Spleen (tissue), 11 donors: ENCODE measurements around the gene NISCH. TPM values are rescaled to one million over a fixed set of nuclear protein-coding genes. Genes with fewer than 3 reads are reported as not detected.

Experiments
- DNase-seq: peaks from one replicate; pipeline ENCODE4 v3.0.0-alpha.2; 2020
- H3K27ac ChIP-seq, 8 donors: fragments of 200-600 bp; sonication (generic) in 7 of 8; 1 replicate in 4 of 8; 2 replicates in 4 of 8; pipeline versions ENCODE4 v1.5.0 to v1.8.0; 2016 to 2021; ENCODE audit warnings: inconsistent platforms in 4 of 8, mild to moderate bottlenecking in 4 of 8, moderate library complexity in 1 of 8
- H3K27me3 ChIP-seq, 7 donors: fragments of 200-600 bp; sonication (generic) in 6 of 7; replicated peaks in 1 of 7; 1 replicate in 4 of 7; 2 replicates in 3 of 7; pipeline versions ENCODE4 v1.5.0 to v1.8.0; 2016 to 2021; ENCODE audit warnings: inconsistent platforms in 3 of 7, mild to moderate bottlenecking in 1 of 7
- H3K36me3 ChIP-seq, 6 donors: fragments of 200-600 bp; sonication (generic) in 5 of 6; 1 replicate in 4 of 6; 2 replicates in 2 of 6; pipeline versions ENCODE4 v1.5.0 to v1.8.0; 2016 to 2021; ENCODE audit warnings: inconsistent platforms in 2 of 6
- H3K4me1 ChIP-seq, 6 donors: fragments of 200-600 bp; sonication (generic) in 5 of 6; 1 replicate in 3 of 6; 2 replicates in 3 of 6; pipeline versions ENCODE4 v1.5.0 to v1.8.0; 2016 to 2021; ENCODE audit warnings: inconsistent platforms in 3 of 6
- H3K4me3 ChIP-seq, 8 donors: fragments of 200-600 bp; sonication (generic) in 7 of 8; 1 replicate in 4 of 8; 2 replicates in 4 of 8; pipeline versions ENCODE4 v1.5.0 to v1.8.0; 2016 to 2021; ENCODE audit warnings: inconsistent platforms in 4 of 8, mild to moderate bottlenecking in 4 of 8, moderate library complexity in 2 of 8
- H3K9me3 ChIP-seq, 8 donors: fragments of 200-600 bp; sonication (generic) in 7 of 8; 1 replicate in 4 of 8; 2 replicates in 4 of 8; pipeline versions ENCODE4 v1.5.0 to v1.8.0; 2016 to 2021; ENCODE audit warnings: inconsistent platforms in 4 of 8
- POLR2A ChIP-seq, 3 donors: fragments of 450-650 bp; IDR thresholded peaks; one replicate each; pipeline ENCODE4 v1.5.1; 2017; ENCODE audit warnings: antibody characterized with exemption in 3 of 3, mild to moderate bottlenecking in 1 of 3
- POLR2AphosphoS5 ChIP-seq, 3 donors: sonication (generic); formaldehyde crosslinking; IDR thresholded peaks; one replicate each; pipeline ENCODE4 v1.5.1; 2017; ENCODE audit warnings: antibody characterized with exemption in 3 of 3
- WGBS, 5 donors: extraction: QIAGEN DNeasy Blood & Tissue Kit in 3 of 5; methylation state at CpG; one replicate each; pipeline versions ENCODE4 v1.1.5 to v1.1.7; 2013 to 2018; 5-methylcytosine and 5-hydroxymethylcytosine counted together
- intact Hi-C: fragments of 100-400 bp; cut with DNase I; formaldehyde crosslinking; loops from one replicate; pipeline ENCODE4 v1.15.0; 2023; ENCODE audit warnings: low total_unique reads
- polyA plus RNA-seq, 3 donors: library from polyadenylated mRNA; stranded (reverse); fragments of 200-250 nt; gene quantifications; one replicate each; pipeline ENCODE4 v1.2.1, GENCODE V29; 2013
- total RNA-seq, 7 donors: library from RNA; depleted of rRNA in 3 of 7; stranded (reverse); fragments of >200 nt in 3 of 7; fragmentation: NEBNext Ultra II Directional in 4 of 7; extraction: Animal tissue kit (Norgen Biotek cat#: 25700) in 4 of 7; gene quantifications; one replicate each; pipeline versions ENCODE4 v1.1.0 to v1.2.1, GENCODE V29; 2016 to 2021
- TF ChIP-seq, protein P1 (sequence below), 11 experiments: fragments of 200-600 bp in 7 of 11; fragments of 450-650 bp in 4 of 11; sonication (generic) in 4 of 11; IDR thresholded peaks in 8 of 11; conservative IDR thresholded peaks in 3 of 11; 1 replicate in 7 of 11; 2 replicates in 4 of 11; pipeline versions ENCODE4 v1.4.0 to v1.8.0; 2016 to 2021; ENCODE audit warnings: antibody characterized with exemption in 11 of 11, inconsistent platforms in 4 of 11, mild to moderate bottlenecking in 1 of 11
- donor health status: healthy with polysubstance abuse.
- donor health status: DM: no; HTN: no; CAD: no; lungs with moderate emphysema.
- donor health status: DM: no; HTN: no; CAD: no.
- donor health status: Bipolar disorder and iron deficiency.
- donor health status: healthy.
- donor health status: DM: no; HTN: no; CAD: no.
- donor health status: DM: yes; HTN: yes; CAD: no.

The NISCH gene
- total and polyA plus RNA-seq, 10 donors = 18.9 to 92.7 (median 78.8) TPM

DNA sequence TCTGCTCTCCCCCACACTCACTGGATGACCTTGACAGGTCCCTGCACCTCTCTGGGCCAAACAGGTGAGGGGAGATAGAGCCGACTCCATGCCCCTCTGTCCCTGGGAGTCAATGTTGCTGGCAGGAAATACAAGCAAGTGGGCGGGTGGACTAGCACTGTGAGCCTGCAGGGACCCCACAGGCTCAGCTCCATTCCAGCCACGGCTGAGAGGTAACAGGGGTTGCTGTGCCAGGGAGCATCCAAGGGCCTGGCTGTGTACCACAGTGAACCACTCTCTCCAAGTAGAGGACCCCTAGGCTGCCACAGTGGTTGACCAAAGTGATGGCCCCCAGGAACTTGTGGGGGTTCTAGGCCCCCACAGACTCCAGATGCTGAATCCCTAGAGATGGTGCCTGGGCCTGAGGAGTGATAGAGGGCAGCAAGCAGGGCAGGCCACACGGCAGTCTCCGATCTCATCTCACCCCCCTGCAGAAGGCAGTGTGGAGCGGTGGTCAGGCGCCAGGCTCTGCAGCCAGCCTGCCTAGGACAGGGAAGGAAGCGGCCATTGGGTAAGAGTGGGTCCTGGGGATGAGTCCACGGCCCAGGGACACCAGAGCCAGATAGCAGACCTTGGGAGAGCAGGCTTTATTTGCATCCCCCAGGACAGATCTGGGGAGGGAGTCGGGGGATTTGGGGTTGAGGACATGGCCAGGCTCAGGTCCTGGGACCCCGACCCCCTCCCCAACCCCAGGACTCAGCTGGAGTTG lies 4.7 kb upstream of the NISCH start:
- Histone ChIP-seq H3K27me3 (no peaks in the 10 kb centered on the region), H3K9me3 (no peaks in the 10 kb centered on the region), H3K4me3 (no peak overlapping the region), H3K27ac (no peak overlapping the region), H3K4me1 (peaks cover 7 to 31% (median 20%) of the 10 kb centered on the region in 6 donors), H3K36me3 (no peaks in the 10 kb centered on the region)
- TF ChIP-seq, protein P1, sequence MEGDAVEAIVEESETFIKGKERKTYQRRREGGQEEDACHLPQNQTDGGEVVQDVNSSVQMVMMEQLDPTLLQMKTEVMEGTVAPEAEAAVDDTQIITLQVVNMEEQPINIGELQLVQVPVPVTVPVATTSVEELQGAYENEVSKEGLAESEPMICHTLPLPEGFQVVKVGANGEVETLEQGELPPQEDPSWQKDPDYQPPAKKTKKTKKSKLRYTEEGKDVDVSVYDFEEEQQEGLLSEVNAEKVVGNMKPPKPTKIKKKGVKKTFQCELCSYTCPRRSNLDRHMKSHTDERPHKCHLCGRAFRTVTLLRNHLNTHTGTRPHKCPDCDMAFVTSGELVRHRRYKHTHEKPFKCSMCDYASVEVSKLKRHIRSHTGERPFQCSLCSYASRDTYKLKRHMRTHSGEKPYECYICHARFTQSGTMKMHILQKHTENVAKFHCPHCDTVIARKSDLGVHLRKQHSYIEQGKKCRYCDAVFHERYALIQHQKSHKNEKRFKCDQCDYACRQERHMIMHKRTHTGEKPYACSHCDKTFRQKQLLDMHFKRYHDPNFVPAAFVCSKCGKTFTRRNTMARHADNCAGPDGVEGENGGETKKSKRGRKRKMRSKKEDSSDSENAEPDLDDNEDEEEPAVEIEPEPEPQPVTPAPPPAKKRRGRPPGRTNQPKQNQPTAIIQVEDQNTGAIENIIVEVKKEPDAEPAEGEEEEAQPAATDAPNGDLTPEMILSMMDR (IDR thresholded peaks at IDR 0.05 in 8 of 11, conservative IDR thresholded peaks at IDR 0.05 in 3 of 11) = no peak
- TF ChIP-seq POLR2AphosphoS5 (IDR thresholded peaks at IDR 0.05) = no peak
- no peak for TF ChIP-seq POLR2A (IDR thresholded peaks at IDR 0.05)
- intact Hi-C loops = no loop called here
- 79 to 89% (median 81%) methylated on average over 9 to 11 of the region's 11 CpGs for WGBS, 5 donors
- no peak for DNase-seq

- no peaks in the 10 kb centered on the region for H3K9me3 ChIP-seq
- intact Hi-C loops = no loop called here
These were observed 3.9 kb upstream of the NISCH start for GRCh38 chr3:52451237-52452083.

DNA sequence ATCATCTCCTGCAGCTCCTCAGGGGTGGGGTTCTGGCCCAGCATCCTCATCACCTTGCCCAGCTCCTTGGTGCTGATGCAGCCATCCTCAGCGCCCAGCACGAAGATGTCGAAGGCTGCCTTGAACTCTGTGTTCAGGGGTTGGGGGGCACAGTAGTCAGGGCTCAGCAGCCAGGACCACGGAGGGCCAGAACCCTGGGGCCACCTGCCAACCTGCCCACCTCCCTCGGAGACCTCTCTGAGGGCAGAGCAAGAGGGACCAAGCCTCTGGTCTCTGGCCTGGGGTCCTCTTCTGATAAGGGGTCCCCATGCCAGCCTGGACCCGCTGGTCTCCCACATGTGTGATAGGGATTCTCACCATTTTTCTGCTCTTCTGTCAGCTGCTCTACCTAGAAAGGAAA lies 3.3 kb upstream of the NISCH start:
- intact Hi-C loops = no loop called here
- Histone ChIP-seq H3K4me1 (peaks cover 20 to 37% (median 26%) of the 10 kb centered on the region in 6 donors), H3K9me3 (no peaks in the 10 kb centered on the region), H3K36me3 (no peaks in the 10 kb centered on the region), H3K27me3 (no peaks in the 10 kb centered on the region), H3K27ac (no peak overlapping the region), H3K4me3 (no peak overlapping the region)
- DNase-seq = no peak
- TF ChIP-seq POLR2AphosphoS5 (IDR thresholded peaks at IDR 0.05) (no peak), POLR2A (IDR thresholded peaks at IDR 0.05) (no peak)
- TF ChIP-seq, protein P1 (IDR thresholded peaks at IDR 0.05 in 8 of 11, conservative IDR thresholded peaks at IDR 0.05 in 3 of 11) = no peak
- WGBS, 5 donors = 91 to 100% (median 95%) methylated on average over 3 to 6 of the region's 6 CpGs

More at GRCh38 chr3:52451237-52452083, 3.9 kb upstream of the NISCH start:
- Histone ChIP-seq H3K4me3 (no peak overlapping the region), H3K27me3 (no peaks in the 10 kb centered on the region), H3K36me3 (no peaks in the 10 kb centered on the region), H3K4me1 (peaks cover 13 to 37% (median 26%) of the 10 kb centered on the region in 6 donors), H3K27ac (no peak overlapping the region)
- 82 to 94% (median 89%) methylated on average over 24 of the region's 24 CpGs for WGBS, 5 donors
- no peak for DNase-seq
- no peak for TF ChIP-seq POLR2AphosphoS5 (IDR thresholded peaks at IDR 0.05)
- TF ChIP-seq POLR2A (IDR thresholded peaks at IDR 0.05) = no peak
- TF ChIP-seq, protein P1 (IDR thresholded peaks at IDR 0.05 in 8 of 11, conservative IDR thresholded peaks at IDR 0.05 in 3 of 11) = no peak
